Brain pericyte (primary cell): ENCODE data around the gene RIMBP2.

Source experiments
- DNase-seq: peaks from one replicate; pipeline ENCODE4 v3.0.0-alpha.2; 2012; ENCODE audit warnings: low read depth, low spot score

The RIMBP2 gene

GRCh38 chr12:130628304-130628703, 87.8 kb downstream of the RIMBP2 start:
- DNase-seq = no peak

DNA sequence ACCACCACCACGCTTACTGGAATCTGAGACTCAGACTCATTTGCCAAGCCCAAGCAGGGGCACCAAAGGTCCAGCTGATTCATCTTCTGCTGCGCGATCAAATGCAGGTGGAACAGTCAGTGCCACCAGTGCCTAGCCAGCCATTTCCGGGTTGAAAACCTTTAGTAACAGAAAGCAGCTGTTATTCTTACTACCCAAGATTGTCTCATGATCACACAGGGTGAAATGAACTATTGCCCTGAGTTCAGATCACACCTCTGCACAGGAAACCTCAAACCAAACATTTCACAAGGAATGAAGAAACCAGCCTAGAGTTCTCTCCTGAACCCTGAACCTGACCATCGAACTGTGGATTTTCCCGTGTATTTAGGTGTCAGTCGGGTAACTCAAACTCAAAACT, 88.9 kb downstream of the RIMBP2 start:
- DNase-seq = no peak

DNA sequence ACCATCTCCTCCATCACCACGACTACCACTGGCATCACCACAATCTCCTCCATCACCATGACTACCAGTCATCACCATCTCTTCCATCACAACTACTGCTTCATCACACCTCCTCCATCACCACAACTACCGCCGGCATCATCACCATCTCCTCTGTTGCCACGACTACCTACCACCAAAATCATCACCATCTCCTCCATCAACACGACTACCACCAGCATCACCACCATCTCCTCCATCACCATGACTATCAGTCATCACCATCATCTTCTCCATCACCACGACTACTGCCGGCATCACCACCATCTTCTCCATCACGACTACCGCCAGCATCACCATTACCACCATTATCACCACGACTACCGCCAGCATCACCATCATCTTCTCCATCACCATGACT, 89.5 kb downstream of the RIMBP2 start:
- DNase-seq = no peak

DNA sequence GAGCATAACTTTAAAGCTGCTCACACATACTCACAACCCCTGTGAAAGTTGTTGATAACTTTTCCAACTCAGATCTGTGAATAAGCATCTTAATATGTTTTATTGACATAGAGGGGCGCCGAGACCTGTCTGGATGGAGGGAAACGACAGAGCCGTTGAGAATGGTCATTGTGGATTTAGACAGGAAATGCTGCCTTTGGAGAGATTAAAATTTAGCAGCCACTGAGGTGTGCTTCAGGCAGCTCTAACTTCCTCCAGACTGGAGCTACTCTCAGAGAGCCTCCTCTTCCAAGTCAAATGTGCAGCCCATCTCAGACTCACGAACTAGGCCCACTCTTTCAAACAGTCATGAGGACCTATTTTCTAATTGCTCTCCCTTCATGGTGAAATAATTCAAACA, 90.9 kb downstream of the RIMBP2 start:
- DNase-seq = no peak

DNA sequence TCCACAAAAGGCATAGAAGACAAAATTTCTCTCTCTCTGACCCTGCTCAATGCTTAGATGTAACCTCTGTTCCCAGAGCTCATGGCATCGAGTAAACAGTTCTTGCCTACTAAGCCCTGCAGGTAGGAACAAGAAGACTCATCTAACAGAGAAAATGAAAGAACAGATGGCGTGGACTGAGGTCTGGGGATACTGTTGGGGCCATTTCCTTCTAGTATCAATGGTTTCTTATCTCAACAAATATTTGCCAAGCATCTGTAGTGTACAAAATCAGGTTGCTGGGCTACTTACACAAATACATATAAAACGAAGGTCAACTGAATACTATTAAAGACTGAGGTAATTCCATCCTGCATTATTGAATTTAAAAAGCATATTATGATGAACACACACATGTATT, 93.3 kb downstream of the RIMBP2 start:
- no peak for DNase-seq

GRCh38 chr12:130621696-130622298, 94.3 kb downstream of the RIMBP2 start:
- no peak for DNase-seq

DNA sequence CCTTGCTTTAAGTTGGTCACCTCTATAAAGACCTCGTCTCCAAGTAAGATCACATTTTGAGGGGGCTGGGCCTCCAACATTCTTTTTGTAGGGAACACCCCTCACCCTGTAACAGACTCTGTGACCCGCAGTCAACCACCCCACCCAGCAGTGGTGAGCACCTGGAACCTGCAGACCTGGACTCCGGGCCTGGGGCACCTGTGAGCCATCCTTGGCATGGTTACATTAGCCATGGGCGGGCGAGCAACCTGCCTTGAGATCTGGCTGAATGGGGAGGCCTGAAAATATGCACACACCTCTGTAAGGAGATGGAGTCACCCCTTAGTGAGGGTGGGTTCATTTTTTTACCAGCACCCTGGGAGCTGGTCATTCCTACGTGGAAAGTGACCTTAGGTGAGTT, 95.3 kb downstream of the RIMBP2 start:
- DNase-seq = no peak

- no peak for DNase-seq
Measured at GRCh38 chr12:130620281-130620680, 95.8 kb downstream of the RIMBP2 start.

- no peak for DNase-seq
Measured at GRCh38 chr12:130619385-130620001, 96.6 kb downstream of the RIMBP2 start.

GRCh38 chr12:130617219-130617618, 98.9 kb downstream of the RIMBP2 start:
- no peak for DNase-seq

DNA sequence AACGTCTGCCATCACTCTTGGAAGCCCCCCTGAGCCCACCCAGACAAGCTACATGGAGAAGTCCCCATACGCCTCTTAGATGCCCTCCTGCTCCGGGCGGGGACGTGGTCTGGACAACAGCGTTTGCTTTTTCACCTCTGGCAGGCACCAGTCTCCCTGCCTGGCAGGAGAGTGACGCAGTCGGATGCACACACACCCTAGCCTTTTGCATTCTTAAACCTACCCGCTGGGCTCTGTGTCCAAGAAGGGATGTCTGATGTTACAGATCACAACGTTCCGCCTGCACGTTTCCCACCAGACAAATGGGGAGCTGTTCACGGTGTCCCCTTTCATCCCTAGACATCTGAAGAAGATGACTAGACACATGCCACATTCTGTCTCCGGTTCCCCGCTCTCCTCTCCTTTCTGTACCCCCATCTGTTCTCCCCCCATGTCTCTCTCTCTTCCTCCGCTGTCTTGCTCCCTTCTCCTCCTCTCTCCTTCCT, 100.2 kb downstream of the RIMBP2 start:
- DNase-seq = no peak

GRCh38 chr12:130614530-130614905, 101.6 kb downstream of the RIMBP2 start:
- no peak for DNase-seq

DNA sequence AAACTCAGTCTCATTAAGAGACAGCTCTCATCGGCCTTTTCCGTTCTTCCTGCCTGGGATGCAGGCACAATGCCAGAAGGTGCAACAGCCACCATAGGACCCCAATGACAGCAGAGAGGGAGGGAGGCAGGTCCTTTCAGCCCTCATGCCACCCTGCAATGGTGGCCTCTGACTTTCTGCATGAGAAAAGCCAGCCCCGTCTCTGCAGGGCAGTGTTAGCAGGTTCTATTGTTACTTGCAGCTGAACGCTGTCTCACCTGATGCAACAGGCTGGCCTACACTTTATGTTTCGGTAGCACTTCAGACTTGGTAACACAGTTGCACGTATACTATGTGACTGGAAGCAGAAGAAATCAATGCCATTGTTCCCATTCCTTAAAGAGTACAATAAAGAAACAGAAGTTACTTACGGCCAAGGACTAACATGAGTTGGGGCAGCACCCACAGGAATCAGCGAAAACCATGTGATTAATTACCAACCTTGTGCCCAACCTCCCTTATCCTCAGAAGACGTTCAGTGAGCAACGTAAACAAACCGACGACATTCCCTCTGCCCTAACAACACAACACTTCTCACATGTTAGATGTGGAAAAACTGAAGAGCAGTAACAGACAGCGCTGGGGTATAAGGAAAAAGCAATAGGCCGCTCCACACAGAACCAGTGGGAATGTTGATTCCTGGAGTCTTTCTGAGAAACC, 102.1 kb downstream of the RIMBP2 start:
- DNase-seq = no peak

- no peak for DNase-seq
Measured at GRCh38 chr12:130613131-130613530, 103.0 kb downstream of the RIMBP2 start.

DNA sequence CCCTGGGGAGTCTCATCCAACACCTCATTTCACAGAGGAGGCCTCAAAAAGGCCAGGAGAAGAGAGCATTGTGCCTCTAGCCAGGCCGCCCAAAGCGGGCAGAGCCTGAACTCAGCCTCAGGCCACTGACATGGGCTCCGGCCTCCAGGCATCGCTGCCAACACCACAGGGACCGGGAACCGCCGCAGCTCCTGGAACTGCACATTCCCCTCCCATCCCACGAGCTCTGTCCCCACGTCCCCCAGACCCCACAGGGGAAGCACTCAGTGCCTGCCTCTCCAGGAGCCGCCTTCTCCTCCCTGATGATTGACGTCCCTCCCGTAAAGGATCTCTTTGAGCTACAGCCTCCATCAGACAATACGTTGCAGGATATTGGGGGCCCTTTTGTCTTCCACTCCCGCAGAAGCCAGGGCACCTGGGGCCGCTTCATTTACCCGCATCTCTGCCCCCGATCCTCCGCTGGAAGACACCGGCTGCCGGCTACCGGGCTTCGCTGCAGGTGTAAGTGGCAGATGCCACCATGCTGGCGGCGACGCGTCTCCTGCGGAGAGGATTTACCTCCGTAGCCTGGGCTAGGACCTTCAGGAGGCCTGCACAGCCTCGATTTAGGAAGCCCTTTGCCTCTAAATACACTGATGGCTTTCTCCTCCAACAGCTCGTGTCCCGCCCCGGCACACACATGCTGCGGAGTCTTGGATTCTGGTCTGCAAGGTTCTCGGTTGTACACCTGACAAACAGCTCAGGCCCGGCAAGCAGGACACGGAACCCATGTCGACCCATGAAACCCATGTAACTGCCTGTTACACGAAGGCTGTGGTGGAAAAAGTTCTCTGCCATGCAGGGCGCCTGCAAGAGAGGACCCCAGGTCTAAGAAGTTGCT, 104.8 kb downstream of the RIMBP2 start:
- no peak for DNase-seq

GRCh38 chr12:130609966-130610365, 106.1 kb downstream of the RIMBP2 start:
- DNase-seq = no peak

GRCh38 chr12:130608831-130609230, 107.3 kb downstream of the RIMBP2 start:
- no peak for DNase-seq

- DNase-seq = no peak
Measured at GRCh38 chr12:130608132-130608531, 108.0 kb downstream of the RIMBP2 start.

- DNase-seq = no peak
Measured at GRCh38 chr12:130606231-130606630, 109.9 kb downstream of the RIMBP2 start.

- DNase-seq = no peak
Measured at GRCh38 chr12:130603396-130603965, 112.6 kb downstream of the RIMBP2 start.

- DNase-seq = no peak
Measured at GRCh38 chr12:130602251-130602650, 113.8 kb downstream of the RIMBP2 start.

- no peak for DNase-seq
Measured at GRCh38 chr12:130601327-130601726, 114.8 kb downstream of the RIMBP2 start.
